Large intestine (tissue), 3 donors: ENCODE measurements around the gene PRTFDC1. TPM values are rescaled to one million over a fixed set of nuclear protein-coding genes. Genes with fewer than 3 reads are reported as not detected.

Source experiments
- DNase-seq, 2 donors: peaks; one replicate each; pipeline versions ENCODE4 v3.0.0 to v3.0.0-alpha.2; 2013
- H3K27ac ChIP-seq: one replicate; pipeline ENCODE4 v1.5.1; 2013; ENCODE audit warnings: low read length
- H3K27me3 ChIP-seq: 2 replicates; pipeline ENCODE4 v1.6.1; 2013; ENCODE audit warnings: low read length; ENCODE audit not compliant: control insufficient read depth, insufficient read depth
- H3K36me3 ChIP-seq: 2 replicates; pipeline ENCODE4 v1.6.1; 2013; ENCODE audit warnings: low read length; ENCODE audit not compliant: control insufficient read depth, insufficient read depth
- H3K4me1 ChIP-seq: one replicate; pipeline ENCODE4 v1.6.1; 2013; ENCODE audit warnings: low read length; ENCODE audit not compliant: control insufficient read depth, insufficient read depth
- H3K4me3 ChIP-seq: one replicate; pipeline ENCODE4 v1.5.1; 2013; ENCODE audit warnings: low read length
- H3K9me3 ChIP-seq: one replicate; pipeline ENCODE4 v1.6.1; 2013; ENCODE audit warnings: mild to moderate bottlenecking, low read depth, low read length, moderate library complexity; ENCODE audit not compliant: control insufficient read depth
- WGBS: methylation state at CpG from one replicate; pipeline ENCODE4 v1.1.5; 2013; ENCODE audit warnings: low lambda C conversion rate; ENCODE audit not compliant: insufficient coverage; 5-methylcytosine and 5-hydroxymethylcytosine counted together
- polyA plus RNA-seq: library from polyadenylated mRNA; unstranded; fragments of 120-200 nt; gene quantifications from one replicate; pipeline ENCODE4 v1.2.1, GENCODE V29; 2013

The PRTFDC1 gene
- polyA plus RNA-seq, 1 donor, result 34.3 TPM

DNA sequence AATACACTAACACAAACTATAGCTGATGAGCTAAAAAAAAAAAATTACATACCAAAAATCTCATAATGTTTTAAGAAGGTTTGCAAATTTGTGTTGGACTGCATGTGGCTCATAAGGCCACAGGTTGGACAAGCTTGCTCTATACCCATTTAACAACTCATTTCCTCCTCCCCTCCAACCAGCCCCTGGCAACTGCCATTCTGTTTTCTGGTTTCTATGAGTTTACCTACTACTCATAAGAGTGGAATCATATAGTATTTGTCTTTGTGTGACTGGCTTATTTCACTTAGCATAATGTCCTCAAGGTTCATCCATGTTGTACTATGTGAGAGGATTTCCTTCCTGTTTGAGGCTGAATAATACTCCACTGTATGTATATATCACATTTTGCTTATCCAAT, 128.3 kb downstream of the PRTFDC1 start:
- Histone ChIP-seq H3K4me1 (peaks cover 3% of the 10 kb centered on the region), H3K9me3 (no peaks in the 10 kb centered on the region), H3K27ac (no peak overlapping the region), H3K27me3 (no peaks in the 10 kb centered on the region), H3K4me3 (no peak overlapping the region), H3K36me3 (no peaks in the 10 kb centered on the region)
- DNase-seq, result no peak

DNA sequence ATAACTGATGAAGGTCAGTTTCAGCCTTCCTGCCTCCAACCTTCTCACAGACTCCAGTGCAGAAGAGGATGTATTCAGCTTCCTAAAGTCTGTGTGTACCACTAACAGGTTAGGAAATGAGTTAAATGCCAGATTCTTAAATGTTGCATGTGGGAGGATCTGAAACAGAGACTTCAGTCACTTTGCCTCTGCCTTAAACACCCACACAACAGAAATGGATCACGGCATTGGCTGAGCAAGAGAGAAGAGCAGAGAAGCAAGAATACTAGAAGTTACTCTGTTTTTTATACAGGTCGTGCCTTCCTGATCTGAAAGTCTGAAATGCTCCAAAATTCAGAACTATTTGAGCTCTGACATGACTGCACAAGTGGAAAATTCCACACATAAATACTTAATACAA, 129.8 kb downstream of the PRTFDC1 start:
- DNase-seq, result no peak
- Histone ChIP-seq H3K9me3 (no peaks in the 10 kb centered on the region), H3K4me1 (peaks cover 3% of the 10 kb centered on the region), H3K27me3 (no peaks in the 10 kb centered on the region), H3K27ac (no peak overlapping the region), H3K36me3 (no peaks in the 10 kb centered on the region), H3K4me3 (no peak overlapping the region)
- no CpG with 5 or more reads among the region's 2 CpGs for WGBS

DNA sequence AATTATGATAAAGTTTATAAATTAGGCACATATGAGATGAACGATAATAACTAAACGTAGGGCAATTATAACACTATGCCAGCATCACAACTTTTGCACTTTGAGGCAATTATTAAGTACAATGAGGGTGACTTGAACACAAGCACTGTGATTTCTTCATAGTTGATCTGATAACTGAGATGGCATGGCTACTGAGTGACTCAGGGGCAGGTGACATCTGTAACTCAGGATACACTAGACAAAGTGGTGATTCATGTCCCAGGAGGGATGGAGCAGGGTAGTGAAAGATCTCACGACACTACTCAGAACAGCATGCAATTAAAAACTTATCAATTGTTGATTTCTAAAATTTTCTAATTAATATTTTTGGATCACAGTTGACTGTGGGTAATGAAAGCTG, 130.4 kb downstream of the PRTFDC1 start:
- Histone ChIP-seq H3K27me3 (no peaks in the 10 kb centered on the region), H3K4me1 (peaks cover 3% of the 10 kb centered on the region), H3K9me3 (no peaks in the 10 kb centered on the region), H3K4me3 (no peak overlapping the region), H3K27ac (no peak overlapping the region), H3K36me3 (no peaks in the 10 kb centered on the region)
- no CpG with 5 or more reads among the region's 3 CpGs for WGBS
- peak; percentile 44 to 57 for DNase-seq

DNA sequence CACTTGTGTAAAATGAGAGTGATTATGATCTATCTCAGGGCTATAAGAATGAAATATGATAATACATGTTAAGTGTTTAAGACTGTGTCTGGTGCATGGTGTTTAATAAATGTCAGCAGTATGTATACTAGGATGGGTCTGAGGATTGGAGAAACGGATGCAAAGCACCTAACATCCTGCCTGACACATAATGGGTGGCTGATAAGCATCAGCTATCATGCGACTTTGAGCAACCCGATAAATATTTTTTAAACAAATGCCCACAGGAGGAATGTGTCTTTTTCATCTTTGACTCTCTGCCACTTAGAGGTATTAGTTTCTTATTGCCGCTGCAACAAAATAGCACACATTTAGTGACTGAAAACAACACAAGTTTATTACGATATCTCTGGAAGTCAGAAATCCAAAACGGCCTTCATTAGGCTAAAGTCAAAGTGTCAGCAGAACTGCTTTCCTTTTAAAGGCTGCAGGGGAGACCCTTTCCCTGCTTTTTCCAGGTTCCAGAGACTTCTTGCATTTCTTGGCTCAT, 135.5 kb downstream of the PRTFDC1 start:
- no peak for DNase-seq
- WGBS, result no CpG with 5 or more reads among the region's 6 CpGs
- no peak overlapping the region for H3K27ac ChIP-seq
- no peaks in the 10 kb centered on the region for H3K4me1 ChIP-seq
- no peaks in the 10 kb centered on the region for H3K9me3 ChIP-seq
- no peaks in the 10 kb centered on the region for H3K27me3 ChIP-seq
- no peak overlapping the region for H3K4me3 ChIP-seq
- no peaks in the 10 kb centered on the region for H3K36me3 ChIP-seq

DNA sequence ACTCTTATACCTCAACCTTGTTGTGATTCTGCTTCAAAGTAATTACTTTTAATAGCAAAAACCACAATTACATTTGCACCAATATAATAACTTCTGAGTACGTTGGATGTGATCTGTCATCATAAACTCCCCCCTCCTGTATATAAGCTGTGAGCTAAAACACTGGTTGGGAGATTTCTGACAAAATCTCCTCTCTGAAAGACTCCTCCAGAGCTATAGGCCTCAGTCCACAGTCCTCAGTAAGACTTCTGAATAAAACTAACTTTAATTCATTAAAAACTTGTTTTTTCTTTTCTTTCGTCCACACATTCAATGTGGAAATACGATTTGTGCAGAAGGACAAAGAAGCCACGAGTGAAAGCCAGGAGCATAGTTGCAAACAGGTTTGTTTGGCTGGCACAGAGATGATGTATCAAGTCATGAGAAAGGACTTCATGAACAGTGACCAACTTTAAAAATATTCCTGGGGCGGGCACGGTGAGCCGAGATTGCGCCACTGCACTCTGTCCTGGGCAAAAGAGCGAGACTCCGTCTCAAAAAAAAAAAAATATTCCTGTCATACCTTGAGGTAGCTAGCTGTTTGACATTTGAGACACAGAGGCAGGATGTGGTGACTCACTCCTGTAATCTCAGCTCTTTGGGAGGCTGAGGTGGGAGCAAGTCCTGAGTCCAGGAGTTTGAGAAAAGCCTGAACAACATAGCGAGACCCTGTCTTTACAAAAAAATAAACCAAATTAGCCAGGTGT, 137.7 kb downstream of the PRTFDC1 start:
- no peaks in the 10 kb centered on the region for H3K27me3 ChIP-seq
- no peaks in the 10 kb centered on the region for H3K4me1 ChIP-seq
- no peaks in the 10 kb centered on the region for H3K9me3 ChIP-seq
- no peak overlapping the region for H3K4me3 ChIP-seq
- H3K27ac ChIP-seq, result no peak overlapping the region
- no peak for DNase-seq
- 100% methylated on average over 2 of the region's 11 CpGs for WGBS
- H3K36me3 ChIP-seq, result no peaks in the 10 kb centered on the region

DNA sequence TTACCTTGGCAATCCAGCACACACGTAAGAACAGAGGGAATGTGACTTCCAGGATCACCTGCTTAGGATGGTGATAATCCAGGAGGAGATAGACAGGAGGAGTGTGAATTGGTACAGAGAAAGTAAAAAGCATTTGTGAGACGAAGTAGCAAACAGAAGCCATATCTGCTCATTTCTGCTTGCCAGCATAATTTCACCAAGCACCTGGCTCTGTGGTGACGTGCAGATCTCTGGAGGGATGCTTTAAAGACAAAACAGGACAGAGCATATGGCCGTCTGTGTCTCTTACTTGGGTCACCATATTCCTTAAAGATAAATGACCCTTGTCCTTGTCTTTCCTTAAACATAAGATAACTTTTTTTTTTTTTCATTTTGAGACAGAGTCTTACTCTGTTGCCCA, 138.6 kb downstream of the PRTFDC1 start:
- WGBS, result 93% methylated on average over 3 of the region's 4 CpGs
- no peak for DNase-seq
- Histone ChIP-seq H3K4me3 (no peak overlapping the region), H3K27me3 (no peaks in the 10 kb centered on the region), H3K36me3 (no peaks in the 10 kb centered on the region), H3K4me1 (no peaks in the 10 kb centered on the region), H3K27ac (no peak overlapping the region), H3K9me3 (no peaks in the 10 kb centered on the region)

DNA sequence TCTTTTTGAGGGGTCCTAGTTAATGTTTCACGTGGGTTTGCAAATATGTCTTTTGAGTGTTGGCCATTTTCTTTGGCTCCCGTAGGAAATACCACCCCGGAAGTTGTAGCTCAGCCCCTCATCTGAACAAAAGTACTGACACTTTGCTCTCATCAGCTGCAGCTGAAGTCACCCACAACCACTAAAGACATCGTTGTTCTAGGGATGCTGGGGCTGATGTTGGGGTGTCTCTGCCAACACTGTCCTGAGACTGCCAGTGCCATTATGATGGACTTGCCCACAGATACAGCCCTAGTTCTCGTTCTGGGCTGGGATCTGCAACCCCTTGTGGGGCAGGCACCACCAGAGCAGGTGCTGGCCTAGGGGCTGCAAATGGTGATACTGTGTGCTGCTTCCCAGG, 146.1 kb downstream of the PRTFDC1 start:
- Histone ChIP-seq H3K9me3 (no peaks in the 10 kb centered on the region), H3K36me3 (no peaks in the 10 kb centered on the region), H3K4me3 (no peak overlapping the region), H3K4me1 (no peaks in the 10 kb centered on the region), H3K27ac (no peak overlapping the region), H3K27me3 (no peaks in the 10 kb centered on the region)
- DNase-seq, result no peak
- no CpG with 5 or more reads among the region's 5 CpGs for WGBS

DNA sequence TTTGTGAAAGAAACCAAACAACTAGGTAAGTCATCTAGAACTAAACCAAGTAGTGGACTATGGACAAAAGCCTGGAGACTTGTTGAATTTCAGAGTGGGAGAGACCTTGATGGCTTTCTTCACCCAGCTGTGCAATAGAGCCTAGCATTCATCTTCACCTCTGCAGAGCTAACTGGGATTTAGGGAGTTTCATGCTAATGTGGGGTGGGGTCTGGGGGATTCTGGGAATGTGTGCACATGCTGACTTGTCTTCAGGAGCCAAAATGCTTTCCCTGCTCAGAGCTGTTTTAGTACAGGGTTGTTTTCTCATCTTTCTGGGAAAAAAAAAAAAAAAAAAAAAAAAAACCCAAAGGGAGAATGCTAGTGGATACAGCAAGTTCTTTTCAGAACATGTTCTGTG, 147.4 kb downstream of the PRTFDC1 start:
- no peak for DNase-seq
- Histone ChIP-seq H3K36me3 (no peaks in the 10 kb centered on the region), H3K27ac (no peak overlapping the region), H3K4me3 (no peak overlapping the region), H3K9me3 (no peaks in the 10 kb centered on the region), H3K4me1 (no peaks in the 10 kb centered on the region), H3K27me3 (no peaks in the 10 kb centered on the region)

DNA sequence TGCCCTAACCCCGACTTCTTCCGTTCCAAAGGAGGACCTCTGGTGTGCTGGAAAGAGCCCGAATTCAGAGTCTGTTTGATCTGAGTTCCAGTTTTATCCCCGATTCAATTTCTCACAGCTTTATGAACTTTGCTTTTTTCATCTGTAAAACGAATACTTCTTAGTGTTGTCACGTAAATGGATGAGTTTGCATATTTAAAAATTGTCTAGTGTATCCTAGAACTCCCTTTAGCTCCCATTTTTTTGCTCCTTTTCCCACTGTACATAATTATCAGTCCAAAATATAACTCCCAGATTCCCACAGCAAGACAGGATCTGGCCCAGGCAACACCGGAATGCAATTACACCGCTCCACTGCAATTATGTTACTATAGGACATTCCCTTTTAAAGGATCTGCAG, 148.0 kb downstream of the PRTFDC1 start:
- no peaks in the 10 kb centered on the region for H3K4me1 ChIP-seq
- no peaks in the 10 kb centered on the region for H3K27me3 ChIP-seq
- H3K9me3 ChIP-seq, result no peaks in the 10 kb centered on the region
- 90% methylated on average over 3 of the region's 8 CpGs for WGBS
- no peak for DNase-seq
- H3K27ac ChIP-seq, result no peak overlapping the region
- H3K36me3 ChIP-seq, result no peaks in the 10 kb centered on the region
- H3K4me3 ChIP-seq, result no peak overlapping the region

DNA sequence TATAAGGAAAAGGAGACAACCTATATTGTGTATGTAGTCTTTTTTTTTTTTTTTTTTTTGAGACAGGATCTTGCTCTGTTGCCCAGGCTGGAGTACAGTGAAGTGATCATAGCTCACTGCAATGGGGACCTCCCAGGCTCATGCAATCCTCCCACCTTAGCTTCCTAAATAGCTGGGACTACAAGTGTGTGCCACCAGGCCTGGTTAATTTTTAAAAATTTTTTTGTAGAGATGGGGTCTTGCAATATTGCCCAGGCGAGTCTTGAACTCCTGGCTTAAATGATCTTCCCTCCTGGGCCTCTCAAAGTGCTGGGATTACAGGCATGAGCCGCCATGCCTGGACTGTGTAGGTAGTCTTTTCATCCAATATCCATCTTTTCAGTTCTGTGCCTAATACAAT, 150.0 kb downstream of the PRTFDC1 start:
- no peak for DNase-seq
- no peak overlapping the region for H3K27ac ChIP-seq
- no CpG with 5 or more reads among the region's 2 CpGs for WGBS
- no peaks in the 10 kb centered on the region for H3K36me3 ChIP-seq
- no peak overlapping the region for H3K4me3 ChIP-seq
- H3K4me1 ChIP-seq, result no peaks in the 10 kb centered on the region
- no peaks in the 10 kb centered on the region for H3K9me3 ChIP-seq
- H3K27me3 ChIP-seq, result no peaks in the 10 kb centered on the region

DNA sequence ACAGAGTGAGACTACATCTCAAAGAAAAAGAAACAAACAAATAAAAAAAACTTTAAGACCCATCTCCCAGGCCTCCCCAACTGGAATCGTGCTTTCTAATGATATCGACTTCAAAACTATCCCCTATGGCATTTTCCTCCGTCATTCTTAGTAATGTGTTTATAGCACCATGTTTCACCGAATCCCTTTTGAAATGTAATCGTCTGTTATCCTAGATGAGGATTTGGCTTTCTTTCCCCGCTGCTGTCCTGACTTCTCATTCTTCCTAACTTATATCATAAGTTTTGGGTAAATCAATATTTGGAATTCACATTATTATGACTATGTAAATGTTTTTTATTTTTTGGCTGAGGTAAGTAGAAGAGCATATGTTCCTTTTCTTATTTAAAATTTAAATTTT, 151.5 kb downstream of the PRTFDC1 start:
- 98% methylated on average over 5 of the region's 6 CpGs for WGBS
- Histone ChIP-seq H3K4me3 (no peak overlapping the region), H3K4me1 (no peaks in the 10 kb centered on the region), H3K27ac (no peak overlapping the region), H3K36me3 (no peaks in the 10 kb centered on the region), H3K9me3 (no peaks in the 10 kb centered on the region), H3K27me3 (no peaks in the 10 kb centered on the region)
- no peak for DNase-seq
